Ovary (tissue), 3 donors: ENCODE results near the gene LRRC63.

Experiments
- CTCF ChIP-seq, 3 donors: fragments of 450-650 bp in 2 of 3; fragments of 200-600 bp in 1 of 3; IDR thresholded peaks; one replicate each; pipeline versions ENCODE4 v1.5.1 to v1.8.0; 2016 to 2022; ENCODE audit warnings: antibody characterized with exemption in 3 of 3, mild to moderate bottlenecking in 1 of 3
- POLR2A ChIP-seq: fragments of 450-650 bp; IDR thresholded peaks from one replicate; pipeline ENCODE4 v1.6.1; 2017; ENCODE audit warnings: antibody characterized with exemption, mild to moderate bottlenecking, moderate library complexity
- donor health status: DM: no; HTN: no; CAD: no.

- TF ChIP-seq CTCF (IDR thresholded peaks at IDR 0.05) = no peak
- TF ChIP-seq POLR2A = no peak
Observed at GRCh38 chr13:46295491-46296114, 83.9 kb downstream of the LRRC63 start.
